IPS-18c (cell line): Measurements from ENCODE around the gene WDR90.

Experiments
- H3K4me3 ChIP-seq: 2 replicates; pipeline ENCODE4 v1.7.0; 2013; ENCODE audit warnings: low read depth, mild to moderate bottlenecking, low read length, moderate library complexity; ENCODE audit not compliant: insufficient read depth
- H3K9me3 ChIP-seq: one replicate; pipeline ENCODE4 v1.6.1; 2013; ENCODE audit warnings: mild to moderate bottlenecking, low read length, moderate library complexity; ENCODE audit not compliant: control insufficient read depth, insufficient read depth

WDR90 gene

GRCh38 chr16:678209-678857 lies 29.2 kb downstream of the WDR90 start:
- Histone ChIP-seq H3K9me3 (no peaks in the 10 kb centered on the region), H3K4me3 (no peak overlapping the region)

GRCh38 chr16:678858-679813 lies 30.0 kb downstream of the WDR90 start:
- H3K4me3 ChIP-seq: peak overlapping the region; percentile 40
- H3K9me3 ChIP-seq: no peaks in the 10 kb centered on the region

GRCh38 chr16:679814-680624 lies 30.9 kb downstream of the WDR90 start, which contains the start of gene STUB1:
TSS of gene STUB1 (plus strand) at chr16:680410. CDS start at chr16:680526, 116 bp downstream.
- peak within 1 kb of the TSS; percentile 80 for H3K4me3 ChIP-seq
- H3K9me3 ChIP-seq: no peaks in the 10 kb centered on the region

DNA sequence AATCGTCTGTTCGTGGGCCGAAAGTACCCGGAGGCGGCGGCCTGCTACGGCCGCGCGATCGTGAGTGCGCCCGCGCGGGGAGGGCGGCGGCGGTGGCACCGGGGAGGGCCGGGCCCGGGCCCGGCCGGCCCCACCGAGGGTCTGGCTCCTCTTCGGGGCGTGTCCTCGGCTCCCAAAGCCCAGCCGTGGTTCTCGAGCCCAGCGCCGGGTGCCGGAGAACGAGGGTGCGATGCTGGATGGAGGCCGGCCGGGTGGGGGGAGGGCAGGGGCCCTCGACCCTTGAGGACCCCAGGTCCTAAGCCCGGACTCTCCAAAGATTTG lies 31.4 kb downstream of the WDR90 start:
- peak overlapping the region; percentile 80 for H3K4me3 ChIP-seq
- H3K9me3 ChIP-seq: no peaks in the 10 kb centered on the region

- peak overlapping the region; percentile 80 for H3K4me3 ChIP-seq
Observed at GRCh38 chr16:680967-681745, 32.0 kb downstream of the WDR90 start.

GRCh38 chr16:681746-682427 lies 32.7 kb downstream of the WDR90 start:
- H3K4me3 ChIP-seq: peak overlapping the region; percentile 80

More at GRCh38 chr16:680967-681745, 32.0 kb downstream of the WDR90 start:
- H3K9me3 ChIP-seq: no peaks in the 10 kb centered on the region

GRCh38 chr16:682493-683395 lies 33.6 kb downstream of the WDR90 start:
- Histone ChIP-seq H3K9me3 (no peaks in the 10 kb centered on the region), H3K4me3 (peak overlapping the region; percentile 71)

More at GRCh38 chr16:681746-682427, 32.7 kb downstream of the WDR90 start:
- no peaks in the 10 kb centered on the region for H3K9me3 ChIP-seq

DNA sequence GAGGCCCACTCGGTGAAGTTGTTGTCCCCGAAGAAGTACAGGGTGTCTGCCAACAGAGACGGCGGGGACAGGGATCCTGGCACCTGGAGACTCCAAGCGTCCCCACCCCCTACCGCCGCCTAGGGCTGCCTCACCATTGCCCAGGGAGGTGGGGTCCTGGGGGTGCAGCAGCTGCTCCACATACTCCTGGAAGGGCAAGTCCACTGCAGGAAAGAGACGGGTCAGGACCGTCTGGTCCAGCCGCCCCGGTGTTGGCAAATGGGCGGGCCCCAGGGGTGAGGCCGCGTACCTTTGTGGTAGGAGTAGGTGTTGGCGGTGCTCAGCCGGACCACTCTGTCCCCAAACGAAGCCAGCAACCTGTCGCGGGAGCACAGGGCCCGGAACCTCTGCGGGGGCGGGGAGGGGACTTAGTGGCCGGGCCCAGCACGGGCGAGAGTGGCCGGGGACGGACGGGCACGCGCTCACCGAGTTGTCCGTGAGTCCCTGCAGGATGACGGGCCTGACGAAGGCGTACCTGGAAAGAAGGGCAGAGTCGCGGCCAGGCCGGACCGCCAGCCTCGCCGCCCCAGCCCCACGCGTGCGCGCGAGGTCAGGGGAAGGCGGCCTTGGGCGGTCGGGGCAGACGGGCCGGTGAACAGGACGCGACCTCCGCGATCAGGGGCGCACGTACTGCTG lies 34.4 kb downstream of the WDR90 start:
- Histone ChIP-seq H3K4me3 (peak overlapping the region; percentile 71), H3K9me3 (no peaks in the 10 kb centered on the region)

DNA sequence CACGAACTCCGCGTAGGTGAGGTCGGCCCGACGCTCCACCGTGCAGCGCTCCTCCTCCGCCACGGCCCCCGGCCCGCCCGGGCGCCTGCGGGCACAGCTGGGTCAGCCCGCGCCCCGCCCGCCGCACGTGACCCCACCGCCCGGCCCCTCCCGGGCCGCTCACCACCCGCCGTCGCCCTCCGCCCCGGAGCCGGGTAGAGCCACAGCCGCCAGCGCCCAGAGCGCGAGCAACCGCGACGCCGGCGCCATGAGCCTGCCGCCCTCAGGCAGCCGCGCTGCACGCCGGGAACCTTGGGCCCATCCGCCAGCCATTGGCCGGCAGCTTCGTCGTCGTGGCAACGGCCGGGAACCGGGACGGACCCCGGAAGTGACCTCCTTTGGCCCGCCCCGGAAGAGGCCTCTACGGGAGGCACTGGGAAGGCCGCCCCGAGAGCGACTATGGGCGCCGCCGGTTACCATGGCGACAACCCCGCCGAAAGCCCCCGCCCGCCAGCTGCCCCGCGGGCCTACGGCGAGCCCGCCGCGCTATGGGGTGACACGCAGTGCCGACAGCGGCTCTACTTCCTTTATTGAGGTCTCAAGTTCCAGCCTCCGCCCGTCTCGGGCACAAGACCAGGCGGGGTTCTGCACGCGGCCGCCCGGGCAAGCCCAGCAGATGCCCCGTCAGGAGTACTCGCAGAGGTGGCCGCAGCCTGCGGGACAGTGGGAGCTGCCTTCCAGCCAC lies 35.1 kb downstream of the WDR90 start, which contains the start of gene JMJD8:
JMJD8 (minus strand) TSS at position 264 of the 724 bp plus-strand sequence; CDS start at position 249, 15 bp downstream.
- no peaks in the 10 kb centered on the region for H3K9me3 ChIP-seq
- peak within 1 kb of the TSS; percentile 71 for H3K4me3 ChIP-seq

- no peak overlapping the region for H3K4me3 ChIP-seq
Observed at GRCh38 chr16:684961-685696, 36.0 kb downstream of the WDR90 start.

GRCh38 chr16:685967-686366 lies 36.8 kb downstream of the WDR90 start:
- H3K9me3 ChIP-seq: no peaks in the 10 kb centered on the region
- H3K4me3 ChIP-seq: no peak overlapping the region

More at GRCh38 chr16:684961-685696, 36.0 kb downstream of the WDR90 start:
- H3K9me3 ChIP-seq: no peaks in the 10 kb centered on the region

- Histone ChIP-seq H3K9me3 (no peaks in the 10 kb centered on the region), H3K4me3 (no peak overlapping the region)
Observed at GRCh38 chr16:686459-687260, 37.5 kb downstream of the WDR90 start.

DNA sequence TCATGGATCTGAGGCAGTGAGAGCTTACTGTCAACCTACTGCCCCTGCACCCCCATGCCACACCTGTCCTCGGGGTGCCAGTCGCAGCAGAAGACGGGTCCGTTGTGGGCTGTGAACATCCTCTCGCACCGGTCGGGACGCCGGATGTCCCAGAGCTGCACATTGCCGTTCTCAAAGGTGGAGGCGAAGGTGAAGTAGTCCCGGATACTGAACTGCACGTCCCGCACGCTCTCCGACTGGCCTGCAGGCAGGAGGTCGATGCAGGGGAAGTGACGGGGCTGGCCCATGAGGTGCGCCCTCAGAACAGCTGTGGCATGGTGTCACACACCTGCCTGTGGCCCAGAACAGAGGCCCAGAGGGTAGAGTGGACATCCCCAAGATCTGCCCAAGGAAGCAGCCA lies 38.3 kb downstream of the WDR90 start:
- Histone ChIP-seq H3K9me3 (no peaks in the 10 kb centered on the region), H3K4me3 (no peak overlapping the region)
